SJCRH30 (cell line): Measurements from ENCODE around the gene VRTN. TPM values are rescaled to one million over a fixed set of nuclear protein-coding genes. Genes with fewer than 3 reads are reported as not detected.
A peak's percentile ranks its signal among the peaks of the same experiment; 100 is the strongest.

Experiments
- DNase-seq, 2 experiments: peaks; one replicate each; pipeline ENCODE4 v3.0.0-alpha.2; 2015 to 2020
- H3K27ac ChIP-seq: fragments of 250-450 bp; sonication (Bioruptor Pico); 2 replicates; pipeline ENCODE4 v1.5.1; 2020; ENCODE audit warnings: mild to moderate bottlenecking, moderate library complexity
- H3K27me3 ChIP-seq: fragments of 250-450 bp; sonication (Bioruptor Pico); 2 replicates; pipeline ENCODE4 v1.5.1; 2020; ENCODE audit warnings: mild to moderate bottlenecking, moderate library complexity
- H3K36me3 ChIP-seq: fragments of 250-450 bp; sonication (Bioruptor Pico); 2 replicates; pipeline ENCODE4 v1.5.1; 2020; ENCODE audit warnings: mild to moderate bottlenecking, moderate library complexity
- H3K4me1 ChIP-seq: fragments of 250-450 bp; sonication (Bioruptor Pico); 2 replicates; pipeline ENCODE4 v1.5.1; 2020; ENCODE audit warnings: mild to moderate bottlenecking, moderate library complexity
- H3K4me3 ChIP-seq: fragments of 250-450 bp; sonication (Bioruptor Pico); 2 replicates; pipeline ENCODE4 v1.5.1; 2020; ENCODE audit warnings: mild to moderate bottlenecking, moderate library complexity
- H3K9me3 ChIP-seq: fragments of 250-450 bp; sonication (Bioruptor Pico); replicated peaks from 2 replicates; pipeline ENCODE4 v1.5.1; 2020; ENCODE audit warnings: mild to moderate bottlenecking, moderate library complexity
- total RNA-seq: library from RNA; depleted of rRNA; stranded (reverse); fragments of >200 nt; shearing (Covaris generic); gene quantifications from 2 replicates; pipeline ENCODE4 v1.2.3, GENCODE V29; 2014; rRNA removed

VRTN gene
- total RNA-seq = not detected in 2 replicates

GRCh38 chr14:74348241-74348734, at the start of gene VRTN:
VRTN (plus strand) TSS chr14:74348471; CDS start chr14:74356784, 8,313 bp downstream.
- Histone ChIP-seq H3K4me1 (no peaks in the 10 kb centered on the region), H3K27ac (no peak within 1 kb of the TSS), H3K27me3 (peaks cover 3% of the 10 kb centered on the region; the same call in 1 of the 2 replicates), H3K4me3 (no peak within 1 kb of the TSS), H3K36me3 (no peaks in the 10 kb centered on the region), H3K9me3 (no peaks in the 10 kb centered on the region)
- no peak for DNase-seq

- Histone ChIP-seq H3K4me3 (no peak overlapping the region), H3K4me1 (no peaks in the 10 kb centered on the region), H3K27ac (no peak overlapping the region), H3K36me3 (peaks cover 14% of the 10 kb centered on the region), H3K27me3 (no peaks in the 10 kb centered on the region), H3K9me3 (no peaks in the 10 kb centered on the region)
- DNase-seq = no peak
These were observed 49.2 kb upstream of the VRTN start for GRCh38 chr14:74299061-74299545.

- Histone ChIP-seq H3K4me3 (peak overlapping the region; percentile 70), H3K27ac (no peak overlapping the region), H3K36me3 (peaks cover 9% of the 10 kb centered on the region), H3K4me1 (no peaks in the 10 kb centered on the region), H3K9me3 (no peaks in the 10 kb centered on the region), H3K27me3 (no peaks in the 10 kb centered on the region)
- DNase-seq = no peak
These were observed 46.6 kb upstream of the VRTN start for GRCh38 chr14:74301594-74302151.

- DNase-seq = peak in 1 of 2 experiments; percentile 44
- H3K36me3 ChIP-seq = peaks cover 9% of the 10 kb centered on the region
- no peaks in the 10 kb centered on the region for H3K4me1 ChIP-seq
- H3K27me3 ChIP-seq = no peaks in the 10 kb centered on the region
- peak overlapping the region; percentile 43 for H3K27ac ChIP-seq
- peak overlapping the region; percentile 70 for H3K4me3 ChIP-seq
- no peaks in the 10 kb centered on the region for H3K9me3 ChIP-seq
These were observed 46.1 kb upstream of the VRTN start for GRCh38 chr14:74302152-74302628.

- H3K27me3 ChIP-seq = no peaks in the 10 kb centered on the region
- DNase-seq = peak; percentile 96
- H3K36me3 ChIP-seq = peaks cover 9% of the 10 kb centered on the region
- peak within 1 kb of the TSS; percentile 70 for H3K4me3 ChIP-seq
- no peaks in the 10 kb centered on the region for H3K9me3 ChIP-seq
- H3K27ac ChIP-seq = peak within 1 kb of the TSS; percentile 43
- H3K4me1 ChIP-seq = no peaks in the 10 kb centered on the region
These were observed 45.4 kb upstream of the VRTN start, which contains the start of gene ABCD4 for GRCh38 chr14:74302634-74303569. ABCD4 (minus strand) TSS chr14:74302934; CDS start chr14:74302912, 22 bp downstream.

GRCh38 chr14:74308695-74309094, 39.6 kb upstream of the VRTN start:
- no peak for DNase-seq
- no peak overlapping the region for H3K4me3 ChIP-seq
- H3K27ac ChIP-seq = no peak overlapping the region
- no peaks in the 10 kb centered on the region for H3K9me3 ChIP-seq
- H3K27me3 ChIP-seq = no peaks in the 10 kb centered on the region; the same call in 1 of the 2 replicates
- H3K4me1 ChIP-seq = no peaks in the 10 kb centered on the region
- no peaks in the 10 kb centered on the region for H3K36me3 ChIP-seq

GRCh38 chr14:74309125-74310022, 38.9 kb upstream of the VRTN start:
- Histone ChIP-seq H3K27me3 (no peaks in the 10 kb centered on the region; the same call in 1 of the 2 replicates), H3K36me3 (no peaks in the 10 kb centered on the region), H3K4me3 (no peak overlapping the region), H3K4me1 (no peaks in the 10 kb centered on the region), H3K9me3 (no peaks in the 10 kb centered on the region), H3K27ac (no peak overlapping the region)
- no peak for DNase-seq

GRCh38 chr14:74312161-74312560, 36.1 kb upstream of the VRTN start:
- H3K4me3 ChIP-seq = no peak overlapping the region
- H3K4me1 ChIP-seq = no peaks in the 10 kb centered on the region
- no peaks in the 10 kb centered on the region for H3K9me3 ChIP-seq
- no peak overlapping the region for H3K27ac ChIP-seq
- DNase-seq = no peak
- H3K36me3 ChIP-seq = no peaks in the 10 kb centered on the region
- H3K27me3 ChIP-seq = no peaks in the 10 kb centered on the region; the same call in 1 of the 2 replicates

- DNase-seq = no peak
- no peaks in the 10 kb centered on the region for H3K36me3 ChIP-seq
- H3K27ac ChIP-seq = no peak overlapping the region
- no peaks in the 10 kb centered on the region; the same call in 1 of the 2 replicates for H3K27me3 ChIP-seq
- H3K4me3 ChIP-seq = no peak overlapping the region
- H3K9me3 ChIP-seq = no peaks in the 10 kb centered on the region
- H3K4me1 ChIP-seq = no peaks in the 10 kb centered on the region
These were observed 34.7 kb upstream of the VRTN start for GRCh38 chr14:74313601-74314000.

- Histone ChIP-seq H3K36me3 (no peaks in the 10 kb centered on the region), H3K4me3 (no peak overlapping the region), H3K4me1 (no peaks in the 10 kb centered on the region), H3K27me3 (no peaks in the 10 kb centered on the region; the same call in 1 of the 2 replicates), H3K9me3 (0 out of 2 replicates have a peak, but pooled peaks cover 2% of the 10 kb centered on the region), H3K27ac (no peak overlapping the region)
- no peak for DNase-seq
These were observed 33.7 kb upstream of the VRTN start for GRCh38 chr14:74314576-74314975.

GRCh38 chr14:74324931-74325361, 23.3 kb upstream of the VRTN start:
- Histone ChIP-seq H3K27me3 (no peaks in the 10 kb centered on the region), H3K36me3 (no peaks in the 10 kb centered on the region), H3K4me1 (peaks cover 12% of the 10 kb centered on the region), H3K27ac (no peak overlapping the region), H3K9me3 (no peaks in the 10 kb centered on the region), H3K4me3 (no peak overlapping the region)
- peak; percentile 16 to 66 for DNase-seq

- no peaks in the 10 kb centered on the region for H3K27me3 ChIP-seq
- no peaks in the 10 kb centered on the region for H3K36me3 ChIP-seq
- no peak overlapping the region for H3K4me3 ChIP-seq
- no peak overlapping the region for H3K27ac ChIP-seq
- H3K9me3 ChIP-seq = no peaks in the 10 kb centered on the region
- no peak for DNase-seq
- peaks cover 12% of the 10 kb centered on the region for H3K4me1 ChIP-seq
These were observed 22.8 kb upstream of the VRTN start for GRCh38 chr14:74325446-74325845.

- Histone ChIP-seq H3K4me1 (peaks cover 12% of the 10 kb centered on the region), H3K27me3 (no peaks in the 10 kb centered on the region), H3K9me3 (no peaks in the 10 kb centered on the region), H3K4me3 (no peak overlapping the region), H3K27ac (peak overlapping the region; percentile 34), H3K36me3 (no peaks in the 10 kb centered on the region)
- peak; percentile 92 to 95 for DNase-seq
These were observed 21.7 kb upstream of the VRTN start for GRCh38 chr14:74326369-74327152.
